Thyroid gland (tissue), 4 donors: ENCODE results near the gene PHYH. TPM values are rescaled to one million over a fixed set of nuclear protein-coding genes. Genes with fewer than 3 reads are reported as not detected.

ENCODE experiments used
- DNase-seq, 2 donors: peaks; one replicate each; pipeline ENCODE4 v3.0.0-alpha.2; 2019
- H3K27ac ChIP-seq, 3 donors: fragments of 200-600 bp; sonication (generic); 1 replicate in 2 of 3; 2 replicates in 1 of 3; pipeline ENCODE4 v1.5.1; 2016 to 2019; ENCODE audit warnings: mild to moderate bottlenecking in 1 of 3, moderate library complexity in 1 of 3
- H3K27me3 ChIP-seq: fragments of 200-600 bp; sonication (generic); one replicate; pipeline ENCODE4 v1.5.1; 2019
- H3K36me3 ChIP-seq, 2 donors: fragments of 200-600 bp; sonication (generic); one replicate each; pipeline ENCODE4 v1.5.1; 2016 to 2019
- H3K4me1 ChIP-seq, 2 donors: fragments of 200-600 bp; sonication (generic); one replicate each; pipeline ENCODE4 v1.5.1; 2017 to 2019
- H3K4me3 ChIP-seq, 3 donors: fragments of 200-600 bp; sonication (generic); replicated peaks in 1 of 3; 1 replicate in 2 of 3; 2 replicates in 1 of 3; pipeline ENCODE4 v1.5.1; 2016; ENCODE audit warnings: mild to moderate bottlenecking in 1 of 3
- H3K9me3 ChIP-seq: fragments of 200-600 bp; sonication (generic); one replicate; pipeline ENCODE4 v1.5.1; 2017
- CTCF ChIP-seq, 6 experiments: fragments of 200-600 bp in 3 of 6; fragments of 450-650 bp in 3 of 6; sonication (generic) in 3 of 6; IDR thresholded peaks; one replicate each; pipeline ENCODE4 v1.5.1; 2016 to 2019; ENCODE audit warnings: antibody characterized with exemption in 6 of 6, mild to moderate bottlenecking in 2 of 6, inconsistent platforms in 1 of 6, moderate library complexity in 1 of 6
- POLR2A ChIP-seq, 2 donors: fragments of 450-650 bp; IDR thresholded peaks; one replicate each; pipeline ENCODE4 v1.6.1; 2017; ENCODE audit warnings: antibody characterized with exemption in 2 of 2, mild to moderate bottlenecking in 2 of 2, moderate library complexity in 1 of 2
- WGBS, 2 donors: methylation state at CpG; one replicate each; pipeline ENCODE4 v1.1.5; 2017; 5-methylcytosine and 5-hydroxymethylcytosine counted together
- intact Hi-C: fragments of 100-400 bp; cut with DNase I; formaldehyde crosslinking; loops from one replicate; pipeline ENCODE4 v1.15.1; 2023
- total RNA-seq, 4 donors: library from RNA; depleted of rRNA; stranded (reverse); fragments of >200 nt; gene quantifications; one replicate each; pipeline ENCODE4 v1.2.3, GENCODE V29; 2016

Gene PHYH
- total RNA-seq, 4 donors from 2014 or later = 48.5 to 86.8 (median 71.4) TPM

GRCh38 chr10:13311177-13311575 is 11.3 kb upstream of the PHYH start:
- no peaks in the 10 kb centered on the region for H3K9me3 ChIP-seq
- H3K36me3 ChIP-seq = no peaks in the 10 kb centered on the region
- 83 to 92% methylated on average over 5 of the region's 5 CpGs for WGBS, 2 donors
- intact Hi-C loops = no loop called here
- no peak overlapping the region for H3K4me3 ChIP-seq
- H3K27ac ChIP-seq = no peak overlapping the region
- no peak for DNase-seq
- TF ChIP-seq CTCF (IDR thresholded peaks at IDR 0.05) (no peak), POLR2A (IDR thresholded peaks at IDR 0.05) (no peak)
- H3K27me3 ChIP-seq = no peaks in the 10 kb centered on the region
- no peaks in the 10 kb centered on the region for H3K4me1 ChIP-seq

DNA sequence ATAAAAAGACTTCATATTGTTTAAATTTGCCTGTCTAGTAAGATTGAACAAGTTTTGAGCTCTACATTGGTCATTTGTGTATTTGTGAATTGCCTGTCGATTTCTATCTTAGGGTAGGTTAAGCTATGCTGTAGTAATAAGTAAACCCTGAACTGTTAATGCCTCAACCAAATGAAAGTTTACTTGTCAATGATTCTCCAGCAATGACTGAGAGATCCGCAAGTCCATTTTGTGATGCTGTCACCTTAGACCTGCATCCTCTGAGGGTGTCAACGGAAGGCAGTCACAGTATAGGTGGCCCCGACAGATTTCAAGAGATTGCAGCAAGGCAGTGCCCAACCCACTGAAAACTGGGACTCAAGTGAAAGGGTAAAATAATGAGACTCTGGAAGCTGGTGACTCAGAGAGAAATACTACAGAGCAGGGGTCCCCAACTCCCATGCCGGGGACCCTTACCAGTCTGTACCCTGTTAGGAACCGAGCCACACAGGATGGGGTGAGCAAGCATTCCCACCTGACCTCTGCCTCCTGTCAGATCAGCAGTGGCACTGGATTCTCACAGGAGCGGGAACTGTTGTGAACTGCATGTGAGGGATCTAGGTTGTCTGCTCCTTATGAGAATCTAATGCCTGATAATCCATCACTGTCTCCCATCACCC is 10.8 kb upstream of the PHYH start:
- no peaks in the 10 kb centered on the region for H3K27me3 ChIP-seq
- H3K4me3 ChIP-seq = no peak overlapping the region
- no peak for DNase-seq
- no peak overlapping the region for H3K27ac ChIP-seq
- intact Hi-C loops = no loop called here
- H3K4me1 ChIP-seq = no peaks in the 10 kb centered on the region
- H3K36me3 ChIP-seq = no peaks in the 10 kb centered on the region
- TF ChIP-seq CTCF (IDR thresholded peaks at IDR 0.05) = no peak
- no peak for TF ChIP-seq POLR2A (IDR thresholded peaks at IDR 0.05)
- no peaks in the 10 kb centered on the region for H3K9me3 ChIP-seq
- WGBS, 2 donors = 92 to 94% methylated on average over 7 of the region's 7 CpGs

DNA sequence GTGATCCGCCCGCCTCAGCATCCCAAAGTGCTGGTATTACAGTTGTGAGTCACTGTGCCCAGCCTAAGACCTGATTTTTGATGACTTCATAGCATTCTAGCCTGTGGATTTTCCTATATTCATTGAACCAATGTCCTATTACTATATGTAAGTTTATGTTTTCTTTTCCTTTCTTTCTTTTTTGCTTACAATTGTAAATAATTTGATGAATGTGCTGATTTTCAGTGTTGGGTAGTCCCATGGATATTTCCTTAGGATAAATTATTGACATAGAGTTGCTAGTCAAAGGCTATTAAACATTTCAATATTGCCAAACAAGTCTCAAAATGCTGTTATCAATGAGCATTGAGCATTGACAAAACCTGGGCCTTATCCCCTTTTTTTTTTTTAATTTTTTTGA is 9.9 kb upstream of the PHYH start:
- Histone ChIP-seq H3K9me3 (no peaks in the 10 kb centered on the region), H3K4me3 (no peak overlapping the region), H3K36me3 (no peaks in the 10 kb centered on the region), H3K27me3 (no peaks in the 10 kb centered on the region), H3K27ac (no peak overlapping the region), H3K4me1 (no peaks in the 10 kb centered on the region)
- intact Hi-C loops = no loop called here
- WGBS, 2 donors = 91 to 96% methylated on average over 2 of the region's 2 CpGs
- no peak for DNase-seq
- TF ChIP-seq CTCF (IDR thresholded peaks at IDR 0.05) (no peak), POLR2A (IDR thresholded peaks at IDR 0.05) (no peak)

- intact Hi-C loops = no loop called here
- H3K9me3 ChIP-seq = no peaks in the 10 kb centered on the region
- no peaks in the 10 kb centered on the region for H3K4me1 ChIP-seq
- WGBS, 2 donors = 76 to 85% methylated on average over 6 of the region's 6 CpGs
- no peak overlapping the region for H3K4me3 ChIP-seq
- no peak for TF ChIP-seq CTCF (IDR thresholded peaks at IDR 0.05)
- TF ChIP-seq POLR2A (IDR thresholded peaks at IDR 0.05) = no peak
- no peaks in the 10 kb centered on the region for H3K27me3 ChIP-seq
- H3K36me3 ChIP-seq = no peaks in the 10 kb centered on the region
- no peak for DNase-seq
- H3K27ac ChIP-seq = no peak overlapping the region
Observed at GRCh38 chr10:13308096-13308495, 8.2 kb upstream of the PHYH start.

- DNase-seq = no peak
- TF ChIP-seq POLR2A (IDR thresholded peaks at IDR 0.05) (no peak), CTCF (IDR thresholded peaks at IDR 0.05) (no peak)
Observed at GRCh38 chr10:13306103-13306502, 6.2 kb upstream of the PHYH start.

More at GRCh38 chr10:13306103-13306502, 6.2 kb upstream of the PHYH start:
- Histone ChIP-seq H3K27me3 (no peaks in the 10 kb centered on the region), H3K4me1 (peaks cover 0 to 10% of the 10 kb centered on the region in 2 donors), H3K36me3 (no peaks in the 10 kb centered on the region), H3K4me3 (no peak overlapping the region), H3K9me3 (no peaks in the 10 kb centered on the region), H3K27ac (no peak overlapping the region)
- WGBS, 2 donors = 89 to 91% methylated on average over 6 of the region's 6 CpGs
- intact Hi-C loops = no loop called here
